Common myeloid progenitor, CD34-positive (primary cell): ENCODE results near the gene FUCA1.

Source experiments
- CTCF ChIA-PET: fragments of 350-600 bp; sonication (Branson Sonifier 250); formaldehyde crosslinking; loops from one replicate; lab custom pipeline; 2021; ENCODE audit warnings: antibody characterized with exemption; lab: Charles Lee
- POLR2A ChIA-PET: fragments of 350-600 bp; sonication (Branson Sonifier 250); formaldehyde crosslinking; loops from one replicate; lab custom pipeline; 2021; ENCODE audit warnings: antibody characterized with exemption; lab: Charles Lee
- DNase-seq, 3 donors: peaks; one replicate each; pipeline versions ENCODE4 v3.0.0 to v3.0.0-alpha.2; 2013
- H3K27ac ChIP-seq, 2 experiments: 1 replicate in 1 of 2; 2 replicates in 1 of 2; pipeline ENCODE4 v1.7.0; 2013; ENCODE audit warnings: inconsistent platforms in 2 of 2, low read length in 2 of 2, mild to moderate bottlenecking in 2 of 2, low read depth in 1 of 2, moderate library complexity in 1 of 2; ENCODE audit not compliant: severe bottlenecking in 2 of 2, insufficient read depth in 1 of 2, poor library complexity in 1 of 2
- H3K27me3 ChIP-seq, 5 experiments: replicated peaks in 2 of 5; 1 replicate in 3 of 5; 2 replicates in 2 of 5; pipeline versions ENCODE4 v1.6.1 to v1.7.0; 2013; ENCODE audit warnings: low read length in 4 of 5, mild to moderate bottlenecking in 2 of 5, moderate library complexity in 2 of 5, inconsistent platforms in 1 of 5; ENCODE audit not compliant: insufficient read depth in 5 of 5, control insufficient read depth in 4 of 5
- H3K36me3 ChIP-seq, 4 experiments: 1 replicate in 2 of 4; 2 replicates in 2 of 4; pipeline versions ENCODE4 v1.6.1 to v1.7.0; 2013; ENCODE audit warnings: low read length in 3 of 4, control low read depth in 1 of 4, mild to moderate bottlenecking in 1 of 4; ENCODE audit not compliant: control insufficient read depth in 4 of 4, insufficient read depth in 4 of 4
- H3K4me1 ChIP-seq, 4 experiments: 1 replicate in 3 of 4; 2 replicates in 1 of 4; pipeline versions ENCODE4 v1.6.1 to v1.7.1; 2013; ENCODE audit warnings: low read length in 3 of 4, mild to moderate bottlenecking in 3 of 4, control low read depth in 1 of 4, inconsistent platforms in 1 of 4, moderate library complexity in 1 of 4; ENCODE audit not compliant: control insufficient read depth in 4 of 4, insufficient read depth in 4 of 4; ENCODE audit errors: control extremely low read depth in 1 of 4
- H3K4me3 ChIP-seq, 7 experiments: 1 replicate in 4 of 7; 2 replicates in 3 of 7; pipeline versions ENCODE4 v1.5.1 to v1.7.0; 2013; ENCODE audit warnings: mild to moderate bottlenecking in 7 of 7, low read length in 6 of 7, moderate library complexity in 6 of 7, inconsistent platforms in 2 of 7, low read depth in 2 of 7, control low read depth in 1 of 7; ENCODE audit not compliant: insufficient read depth in 4 of 7, control insufficient read depth in 1 of 7; ENCODE audit errors: extremely low read depth in 1 of 7
- H3K9me3 ChIP-seq, 5 experiments: 1 replicate in 4 of 5; 2 replicates in 1 of 5; pipeline versions ENCODE4 v1.6.1 to v1.7.1; 2013; ENCODE audit warnings: low read length in 4 of 5, mild to moderate bottlenecking in 2 of 5, inconsistent platforms in 1 of 5, low read depth in 1 of 5, moderate library complexity in 1 of 5; ENCODE audit not compliant: control insufficient read depth in 4 of 5, insufficient read depth in 2 of 5; ENCODE audit errors: control extremely low read depth in 1 of 5
- WGBS: methylation state at CpG from one replicate; pipeline ENCODE4 v1.1.5; 2013; ENCODE audit not compliant: insufficient coverage; 5-methylcytosine and 5-hydroxymethylcytosine counted together

FUCA1 gene

GRCh38 chr1:23823767-23824166 lies 44.3 kb downstream of the FUCA1 start:
- no peak for DNase-seq
- H3K27ac ChIP-seq: no peak overlapping the region
- peak overlapping the region in 1 of 7 experiments; percentile 23 for H3K4me3 ChIP-seq
- no peaks in the 10 kb centered on the region for H3K9me3 ChIP-seq
- ChIA-PET CTCF (interaction anchor here (0.7 to 9.4 kb wide), 7 partner anchors 10 to 93 kb away, joined by 3 to 87 read pairs (median 6); partner anchors contain the start of genes LYPLA2 and PITHD1), POLR2A (interaction anchor here (2.2 kb wide), 1 partner anchor 15 kb away, joined by 11 read pairs; no protein-coding TSS in a partner anchor)
- H3K36me3 ChIP-seq: peaks cover 0 to 2% (median 0%) of the 10 kb centered on the region in 4 experiments
- peaks cover 4 to 18% (median 15%) of the 10 kb centered on the region in 4 experiments for H3K4me1 ChIP-seq
- WGBS: 91% methylated on average over 6 of the region's 7 CpGs
- no peaks in the 10 kb centered on the region for H3K27me3 ChIP-seq

- Histone ChIP-seq H3K27me3 (no peaks in the 10 kb centered on the region), H3K4me3 (no peak overlapping the region), H3K36me3 (peaks cover 4 to 32% (median 20%) of the 10 kb centered on the region in 4 experiments), H3K9me3 (no peaks in the 10 kb centered on the region), H3K27ac (peak overlapping the region in 1 of 2 experiments; percentile 65), H3K4me1 (peaks cover 0 to 21% (median 18%) of the 10 kb centered on the region in 4 experiments)
- DNase-seq: no peak
- POLR2A ChIA-PET: no interaction called here
- WGBS: 100% methylated on average over 2 of the region's 3 CpGs
- CTCF ChIA-PET: interaction anchor here (0.9 to 2.0 kb wide), 7 partner anchors 10 to 47 kb away, joined by 3 to 8 read pairs (median 3); partner anchors contain the start of gene LYPLA2
Observed at GRCh38 chr1:23817633-23818032, 50.5 kb downstream of the FUCA1 start.

GRCh38 chr1:23816906-23817305 lies 51.2 kb downstream of the FUCA1 start:
- Histone ChIP-seq H3K27me3 (no peaks in the 10 kb centered on the region), H3K36me3 (peaks cover 4 to 36% (median 24%) of the 10 kb centered on the region in 4 experiments), H3K4me1 (peaks cover 0 to 21% (median 18%) of the 10 kb centered on the region in 4 experiments), H3K9me3 (no peaks in the 10 kb centered on the region), H3K4me3 (no peak overlapping the region), H3K27ac (peak overlapping the region in 1 of 2 experiments; percentile 65)
- POLR2A ChIA-PET: interaction anchor here (0.9 kb wide), 1 partner anchor 8 kb away, joined by 4 read pairs; the partner anchor contains the start of gene HMGCL
- peak in 2 of 3 donors; percentile 46 to 71 for DNase-seq
- CTCF ChIA-PET: interaction anchor here (0.9 to 2.0 kb wide), 12 partner anchors 8 to 139 kb away, joined by 3 to 11 read pairs (median 4); partner anchors contain the start of gene FUCA1

DNA sequence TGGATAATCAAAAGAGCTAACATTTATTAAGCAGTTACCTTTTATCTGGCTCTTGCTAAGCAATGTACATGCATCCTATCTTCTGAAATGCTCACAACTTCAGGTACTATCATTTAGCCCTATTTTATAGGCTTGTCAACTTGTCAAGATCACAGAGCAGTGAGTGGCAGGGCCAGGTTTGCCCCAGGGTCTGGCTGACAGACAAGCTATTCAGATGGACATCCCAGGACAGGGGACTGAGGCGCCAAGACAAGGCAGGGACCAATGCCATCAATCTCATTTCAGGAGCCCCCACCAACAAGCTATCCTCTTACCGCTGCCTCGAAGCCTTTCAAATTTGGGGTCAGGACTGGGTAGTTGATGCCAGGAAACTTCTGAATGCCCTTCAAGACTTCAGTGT lies 51.7 kb downstream of the FUCA1 start:
- 89% methylated on average over 3 of the region's 3 CpGs for WGBS
- Histone ChIP-seq H3K4me1 (peaks cover 0 to 23% (median 21%) of the 10 kb centered on the region in 4 experiments), H3K9me3 (no peaks in the 10 kb centered on the region), H3K27me3 (no peaks in the 10 kb centered on the region), H3K27ac (peak overlapping the region in 1 of 2 experiments; percentile 65), H3K4me3 (no peak overlapping the region), H3K36me3 (peaks cover 4 to 36% (median 24%) of the 10 kb centered on the region in 4 experiments)
- ChIA-PET POLR2A (interaction anchor here (0.9 kb wide), 1 partner anchor 9 kb away, joined by 4 read pairs; the partner anchor contains the start of gene HMGCL), CTCF (interaction anchor here (1.2 to 2.0 kb wide), 11 partner anchors 8 to 140 kb away, joined by 3 to 11 read pairs (median 4); partner anchors contain the start of gene FUCA1)
- no peak for DNase-seq

DNA sequence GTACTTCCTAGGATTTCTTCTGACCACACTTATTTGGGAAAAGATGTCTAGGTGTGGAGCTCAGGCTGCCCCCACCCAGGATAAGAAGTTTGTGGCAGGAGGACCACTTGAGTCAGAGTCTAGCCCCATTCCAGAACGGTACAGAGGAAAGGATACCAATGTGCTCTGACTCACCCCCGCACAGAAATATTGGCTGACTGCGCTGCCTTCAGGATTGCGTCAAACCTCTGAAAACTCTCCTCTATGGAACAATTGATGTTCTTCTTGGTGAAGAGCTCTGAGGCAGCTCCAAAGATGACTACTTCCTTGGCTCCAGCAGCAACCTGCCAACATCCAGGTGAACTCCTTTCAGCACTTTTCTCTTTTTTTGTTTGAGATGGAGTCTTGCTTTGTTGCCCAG lies 54.1 kb downstream of the FUCA1 start:
- ChIA-PET CTCF (interaction anchor here (1.1 to 1.5 kb wide), 3 partner anchors 11 to 103 kb away, joined by 3 to 6 read pairs (median 5); partner anchors contain the start of gene HMGCL), POLR2A (no interaction called here)
- no peak overlapping the region for H3K27ac ChIP-seq

DNA sequence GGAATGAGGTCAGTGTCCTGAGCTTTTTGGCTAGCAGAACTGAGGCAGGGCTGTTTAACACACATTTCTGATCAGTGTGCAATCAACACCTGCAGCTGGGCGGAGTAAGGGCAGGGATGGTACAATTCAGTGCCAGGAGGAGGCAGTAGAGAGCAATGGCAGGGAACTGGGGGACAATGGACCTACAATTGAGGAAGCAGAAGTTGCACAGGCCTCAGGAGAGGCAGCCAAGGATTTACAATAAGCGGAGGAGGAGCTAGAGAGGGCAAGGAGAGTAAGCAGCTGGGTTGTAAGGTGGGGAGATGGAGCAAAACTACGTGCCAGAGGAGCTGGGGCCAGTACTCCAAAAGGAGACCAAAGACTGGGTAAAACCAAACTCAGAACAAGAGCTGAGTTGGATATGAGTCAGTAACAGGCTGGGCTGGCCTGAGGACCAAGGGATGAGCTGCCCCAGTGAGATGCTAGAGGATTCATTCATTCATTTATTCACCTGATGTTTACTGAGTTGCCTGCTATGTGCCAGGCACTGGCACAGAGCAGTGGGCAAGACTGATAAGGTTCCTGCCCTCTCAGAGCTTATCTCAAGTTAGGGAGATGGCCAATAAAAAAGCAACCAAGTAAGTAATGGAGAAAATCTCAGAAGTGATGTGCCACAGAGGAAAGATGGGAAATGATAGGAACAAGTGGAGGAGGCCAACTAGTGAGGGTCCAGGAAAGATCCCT lies 57.1 kb downstream of the FUCA1 start:
- Histone ChIP-seq H3K27ac (no peak overlapping the region), H3K36me3 (peaks cover 3 to 23% (median 17%) of the 10 kb centered on the region in 4 experiments), H3K4me3 (no peak overlapping the region), H3K9me3 (no peaks in the 10 kb centered on the region), H3K4me1 (peaks cover 6 to 51% (median 41%) of the 10 kb centered on the region in 4 experiments), H3K27me3 (no peaks in the 10 kb centered on the region)
- 20% methylated on average over 3 of the region's 3 CpGs for WGBS
- POLR2A ChIA-PET: interaction anchor here (0.6 to 1.2 kb wide), 4 partner anchors 9 to 87 kb away, joined by 3 to 4 read pairs (median 3); partner anchors contain the start of gene HMGCL
- CTCF ChIA-PET: interaction anchor here (0.7 to 8.1 kb wide), 34 partner anchors 8 to 301 kb away, joined by 3 to 108 read pairs (median 7); partner anchors contain the start of genes CNR2, FUCA1, GALE and HMGCL
- peak; percentile 89 to 96 (median 95) for DNase-seq

More for the DNA sequence above, 54.1 kb downstream of the FUCA1 start:
- H3K4me1 ChIP-seq: peaks cover 3 to 44% (median 39%) of the 10 kb centered on the region in 4 experiments
- no peaks in the 10 kb centered on the region for H3K9me3 ChIP-seq
- 97% methylated on average over 4 of the region's 4 CpGs for WGBS
- DNase-seq: no peak
- no peak overlapping the region for H3K4me3 ChIP-seq
- peaks cover 4 to 36% (median 23%) of the 10 kb centered on the region in 4 experiments for H3K36me3 ChIP-seq
- no peaks in the 10 kb centered on the region for H3K27me3 ChIP-seq
